Gastrocnemius medialis (tissue), 4 donors: ENCODE results near the gene FARP1.

ENCODE experiments used
- CTCF ChIP-seq, 5 experiments: fragments of 450-650 bp in 3 of 5; fragments of 200-600 bp in 2 of 5; sonication (generic) in 2 of 5; IDR thresholded peaks in 4 of 5; conservative IDR thresholded peaks in 1 of 5; 1 replicate in 4 of 5; 2 replicates in 1 of 5; pipeline ENCODE4 v1.5.1; 2016 to 2019; ENCODE audit warnings: antibody characterized with exemption in 5 of 5, mild to moderate bottlenecking in 3 of 5, moderate library complexity in 3 of 5
- POLR2A ChIP-seq, 2 donors: fragments of 450-650 bp; IDR thresholded peaks; one replicate each; pipeline ENCODE4 v1.6.1; 2017; ENCODE audit warnings: antibody characterized with exemption in 2 of 2, mild to moderate bottlenecking in 2 of 2, moderate library complexity in 2 of 2

GRCh38 chr13:98427331-98427995 lies 284.6 kb downstream of the FARP1 start:
- no peak for TF ChIP-seq CTCF (IDR thresholded peaks at IDR 0.05 in 4 of 5, conservative IDR thresholded peaks at IDR 0.05 in 1 of 5)
- no peak for TF ChIP-seq POLR2A (IDR thresholded peaks at IDR 0.05)
